ENCODE results near the gene SIRPG.
"Not testable (repeated sequence)": the region's sequence is repeated elsewhere in the genome, so short reads cannot be mapped to it uniquely, and the experiment has no call there.

Gene SIRPG

GRCh38 chr20:1657556-1658334 is at the start of gene SIRPG:
Gene SIRPG (minus strand): TSS chr20:1657779. CDS start chr20:1657714, 65 bp downstream.
- DNase-seq: no peak

DNA sequence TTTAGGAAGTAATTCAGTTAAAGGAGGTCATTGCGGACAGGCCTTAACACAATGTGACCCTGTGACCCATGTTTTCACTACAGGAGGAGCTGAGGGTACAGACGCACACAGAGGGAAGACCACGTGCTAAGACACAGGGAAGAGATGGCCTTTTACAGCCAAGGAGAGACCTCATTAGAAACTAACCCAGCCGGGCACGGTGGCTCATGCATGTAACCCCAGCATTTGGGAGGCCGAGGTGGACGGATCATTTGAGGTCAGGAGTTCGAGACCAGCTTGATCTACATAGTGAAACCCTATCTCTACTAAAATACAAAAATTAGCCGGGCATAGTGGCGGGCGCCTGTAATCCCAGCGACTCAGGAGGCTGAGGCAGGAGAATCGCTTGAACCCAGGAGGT is 49.3 kb upstream of the SIRPG start:
- DNase-seq: not testable (repeated sequence)

GRCh38 chr20:1706079-1706478 is 48.5 kb upstream of the SIRPG start:
- peak; percentile 6 for DNase-seq

DNA sequence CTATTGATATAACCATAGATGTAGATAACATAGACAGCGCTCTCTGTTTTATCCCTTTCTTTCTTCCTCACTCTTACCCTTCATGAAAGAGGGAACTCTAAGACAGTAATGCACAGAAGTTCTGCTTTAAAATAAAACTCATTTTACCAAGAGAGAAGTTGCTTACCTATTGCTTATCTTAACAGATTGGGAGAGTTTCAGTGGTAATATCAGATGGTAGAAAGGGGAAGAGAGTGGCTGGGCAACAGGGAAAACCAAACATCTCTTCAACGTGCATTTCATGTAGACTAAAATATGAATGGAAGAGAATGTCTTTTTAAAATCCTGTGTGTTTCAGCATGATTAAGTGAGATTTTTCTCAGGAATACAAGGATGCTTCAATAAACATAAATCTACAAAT is 45.3 kb upstream of the SIRPG start:
- no peak for DNase-seq

DNA sequence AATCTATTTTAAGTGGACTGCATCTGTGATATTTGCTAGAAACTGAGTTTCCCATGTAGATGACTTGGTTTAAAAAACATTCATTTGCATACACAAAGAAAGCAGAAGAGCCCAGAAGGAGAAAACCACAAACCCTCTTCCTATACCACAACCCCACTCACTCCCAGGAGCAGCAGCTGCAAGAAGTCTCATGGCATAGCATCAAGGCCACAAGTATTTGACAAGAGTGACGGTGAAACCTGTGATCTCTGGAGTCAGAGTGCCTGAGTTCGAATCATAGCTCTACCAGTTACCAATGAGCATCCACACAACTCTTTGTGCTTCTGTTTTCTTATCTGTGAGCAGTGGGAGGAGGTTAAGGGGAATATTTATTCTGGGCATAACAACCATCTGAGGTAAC is 44.7 kb upstream of the SIRPG start:
- DNase-seq: no peak

DNA sequence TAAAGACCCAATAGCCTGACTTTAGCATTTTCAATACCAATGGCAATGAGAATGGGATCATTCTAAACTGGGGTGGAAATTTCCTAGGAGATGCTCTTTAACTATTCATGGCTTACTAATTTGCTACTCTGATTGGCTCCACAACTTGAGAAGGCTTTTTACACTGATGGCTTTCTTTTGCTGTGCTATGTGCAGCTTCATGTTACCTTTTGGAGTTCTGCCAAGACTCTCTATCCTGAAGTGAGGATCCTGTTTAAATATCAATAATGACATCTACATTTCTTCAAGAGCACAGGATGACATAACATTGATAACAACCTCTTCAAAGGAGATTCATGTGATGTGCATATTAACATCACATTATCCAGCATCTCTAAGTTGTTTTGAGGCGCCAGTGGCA is 43.4 kb upstream of the SIRPG start:
- DNase-seq: no peak

GRCh38 chr20:1697592-1697991 is 40.0 kb upstream of the SIRPG start:
- no peak for DNase-seq

DNA sequence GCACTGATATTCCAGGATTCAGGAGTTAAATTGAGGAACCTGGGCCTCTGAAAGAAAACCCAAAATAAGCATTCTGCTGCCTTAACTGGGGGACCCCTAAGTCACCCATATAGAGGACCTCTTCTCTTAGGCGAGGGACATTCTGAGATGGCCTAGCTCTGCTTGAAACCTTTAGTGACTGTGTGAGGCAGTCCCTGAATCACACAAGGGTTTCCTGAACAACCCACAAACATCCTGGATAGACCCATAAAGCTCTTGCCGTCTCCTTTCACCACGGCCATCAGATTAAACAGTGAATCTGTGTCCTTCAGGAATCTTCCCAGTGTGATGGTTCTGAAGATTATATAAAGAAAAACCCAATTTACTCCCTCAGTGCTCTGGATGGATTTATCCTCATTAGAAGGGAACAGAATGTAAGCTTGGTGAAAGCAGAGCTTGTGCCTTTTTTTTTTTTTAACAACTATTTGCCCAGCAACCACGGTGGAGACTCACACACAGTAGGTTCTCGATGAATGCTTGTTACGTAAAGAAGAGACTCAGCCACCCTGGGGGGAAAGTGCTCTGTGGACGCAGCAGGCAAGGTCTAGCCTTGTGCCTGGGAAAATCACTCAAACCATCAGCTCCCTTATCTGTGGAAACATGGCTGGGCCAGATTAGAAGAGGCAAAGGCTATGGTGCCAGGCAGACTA is 39.1 kb upstream of the SIRPG start:
- DNase-seq: no peak

DNA sequence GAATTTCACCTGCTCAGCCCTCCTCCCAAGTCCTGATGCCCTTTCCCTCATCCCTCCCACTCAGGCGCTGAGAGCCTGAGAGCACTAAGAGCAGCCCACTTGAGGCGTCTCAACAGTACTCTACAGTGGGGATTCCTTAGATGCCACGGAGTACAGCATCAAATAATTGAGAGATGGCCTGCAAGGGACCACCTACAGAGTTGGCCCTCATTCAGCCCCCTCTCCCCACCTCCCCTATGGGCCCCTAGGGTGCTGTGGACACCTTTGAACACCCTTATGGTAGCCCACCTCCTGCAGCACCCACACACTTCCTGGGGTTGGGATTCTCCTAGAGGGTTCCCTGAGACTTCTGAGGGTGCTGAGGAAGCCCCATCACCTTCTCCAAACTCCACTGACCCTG is 37.1 kb upstream of the SIRPG start:
- DNase-seq: no peak

DNA sequence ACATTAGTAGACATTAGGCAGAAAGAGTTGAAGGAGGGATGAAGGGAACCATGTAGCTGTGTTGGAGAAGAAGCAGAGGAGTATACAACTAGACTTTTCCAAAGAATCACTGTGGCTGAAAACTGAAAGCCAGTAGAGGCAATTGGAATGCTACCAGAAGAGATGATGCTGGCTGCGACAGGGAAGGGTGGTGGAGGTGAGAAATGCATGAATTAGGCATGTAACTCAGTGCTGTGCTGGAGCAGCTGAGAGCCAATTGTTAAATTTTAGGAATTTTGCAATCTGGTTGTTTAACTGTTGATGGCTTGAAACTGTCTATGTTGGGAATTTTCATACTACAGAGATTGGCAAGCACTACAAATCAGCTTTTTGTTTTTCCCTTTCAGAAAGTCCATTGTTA is 35.8 kb upstream of the SIRPG start:
- DNase-seq: no peak

DNA sequence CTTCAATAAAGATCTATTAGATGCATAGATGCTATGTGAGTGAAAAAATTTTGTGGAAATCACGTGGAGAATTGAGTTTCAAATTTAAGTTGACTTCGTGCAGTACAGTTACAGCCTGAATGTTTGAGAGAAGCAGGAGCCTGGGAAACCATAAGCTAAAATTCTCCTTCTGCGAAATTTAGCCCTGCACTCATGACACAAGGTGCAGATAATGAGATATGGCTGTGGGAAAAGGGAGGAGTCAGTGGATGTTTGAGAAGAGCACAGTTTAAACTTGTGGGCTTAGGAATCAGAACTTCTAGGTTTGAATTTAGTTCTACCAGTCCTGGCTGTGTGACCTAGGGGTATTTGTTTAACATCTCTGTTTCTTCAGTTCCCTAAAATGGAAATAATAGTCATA is 32.1 kb upstream of the SIRPG start:
- no peak for DNase-seq

- no peak for DNase-seq
Observed at GRCh38 chr20:1688886-1689538, 31.4 kb upstream of the SIRPG start.

DNA sequence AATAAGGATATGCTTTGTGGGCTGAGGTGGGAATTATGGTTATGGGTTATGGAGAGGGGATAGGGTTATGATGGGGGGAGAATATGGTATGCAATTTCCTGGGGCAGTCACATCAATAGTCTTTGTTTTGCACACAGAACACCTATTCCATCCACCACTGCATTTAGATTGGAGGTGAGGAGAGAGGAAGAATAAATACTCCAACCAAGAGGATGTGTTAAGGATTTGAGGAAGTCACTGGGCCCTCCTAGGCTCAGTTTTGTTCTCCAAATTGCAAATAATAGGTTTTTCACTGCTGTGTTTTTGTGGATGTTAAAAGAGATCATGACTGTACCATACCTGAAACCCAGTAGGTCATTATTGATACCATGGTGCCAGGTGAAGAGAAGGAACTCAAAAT is 29.5 kb upstream of the SIRPG start:
- DNase-seq: no peak

GRCh38 chr20:1686151-1686748 is 28.7 kb upstream of the SIRPG start:
- no peak for DNase-seq

DNA sequence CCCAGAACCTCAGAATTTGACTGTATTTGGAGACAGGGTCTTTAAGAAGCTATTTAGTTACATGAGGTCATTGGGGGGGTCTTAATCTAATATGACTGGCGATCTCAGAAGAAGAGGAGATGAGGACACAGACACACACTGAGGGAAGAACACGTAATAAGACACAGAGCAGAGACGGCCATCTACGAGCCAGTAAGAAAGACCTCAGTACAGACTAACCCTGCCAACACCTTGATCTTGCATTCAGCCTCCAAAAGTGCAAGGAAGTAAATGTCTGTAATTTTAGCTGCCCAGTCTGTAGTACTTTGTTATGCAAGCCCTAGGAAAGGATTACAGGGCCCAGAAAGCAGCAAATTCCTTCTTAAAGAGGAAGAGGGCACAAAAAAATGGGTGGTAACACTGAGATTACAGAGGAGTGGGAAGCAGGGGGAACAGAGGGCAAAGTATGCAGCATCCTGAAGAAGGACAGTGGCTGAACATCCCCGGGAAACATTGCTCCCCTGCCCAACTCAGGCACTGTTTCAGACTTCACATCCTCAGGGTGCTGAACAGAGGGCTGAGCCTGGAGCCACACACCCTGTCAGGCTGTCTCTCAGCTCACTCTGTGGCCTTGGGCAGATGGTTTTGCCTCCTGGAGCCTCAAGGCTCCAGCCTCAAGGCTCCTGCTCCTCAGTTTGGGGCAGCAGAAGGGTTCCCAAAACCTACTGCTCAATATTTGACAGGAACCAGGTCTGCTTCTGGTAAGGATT is 27.9 kb upstream of the SIRPG start:
- no peak for DNase-seq

- DNase-seq: no peak
Observed at GRCh38 chr20:1684872-1685271, 27.3 kb upstream of the SIRPG start.

- DNase-seq: no peak
Observed at GRCh38 chr20:1676650-1677049, 19.1 kb upstream of the SIRPG start.

- no peak for DNase-seq
Observed at GRCh38 chr20:1674990-1675780, 17.6 kb upstream of the SIRPG start.

GRCh38 chr20:1674361-1674760 is 16.8 kb upstream of the SIRPG start:
- no peak for DNase-seq

DNA sequence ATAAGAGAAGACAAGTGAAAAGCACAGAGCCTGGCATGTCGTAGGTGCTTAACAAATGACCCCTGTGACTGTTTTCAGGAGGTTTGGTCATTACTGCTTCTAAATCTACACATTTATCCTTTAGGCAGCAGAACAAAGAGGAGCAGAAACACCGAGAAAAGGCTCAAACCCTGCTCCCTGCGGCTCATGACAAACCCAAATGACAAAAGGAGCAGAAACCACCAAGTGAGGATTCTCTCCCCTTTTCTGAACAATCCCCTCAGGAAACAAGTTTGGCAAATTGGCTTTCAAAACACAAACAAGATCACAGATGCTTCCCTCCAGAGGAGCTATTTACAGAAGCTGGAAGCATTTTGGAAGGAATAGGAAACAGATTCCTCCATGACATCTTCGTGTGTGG is 15.8 kb upstream of the SIRPG start:
- no peak for DNase-seq

- DNase-seq: no peak
Observed at GRCh38 chr20:1672728-1673127, 15.1 kb upstream of the SIRPG start.

Data from kidney glomerular epithelial cell (primary cell).